OCI-LY1 (cell line): ENCODE results near the gene LRFN2.

Experiments
- H2AFZ ChIP-seq: fragments of 200-600 bp; sonication (generic), shearing (Covaris generic); 2 replicates; pipeline ENCODE4 v1.6.0; 2014; ENCODE audit warnings: antibody characterized with exemption, mild to moderate bottlenecking, low read length
- H3F3A ChIP-seq: fragments of 200-600 bp; sonication (generic), shearing (Covaris generic); 2 replicates; pipeline ENCODE4 v1.6.0; 2014; ENCODE audit warnings: mild to moderate bottlenecking, antibody characterized with exemption, low read length, moderate library complexity; ENCODE audit not compliant: insufficient read depth
- H3K27ac ChIP-seq: fragments of 200-600 bp; sonication (generic); 2 replicates; pipeline ENCODE4 v1.5.1; 2014; ENCODE audit warnings: low read length, mixed run types, mild to moderate bottlenecking, low read depth; ENCODE audit not compliant: poor library complexity, severe bottlenecking
- H3K27me3 ChIP-seq: fragments of 200-600 bp; sonication (generic); 2 replicates; pipeline ENCODE4 v1.6.0; 2014; ENCODE audit warnings: antibody characterized with exemption, mild to moderate bottlenecking, low read length, moderate library complexity; ENCODE audit not compliant: insufficient read depth
- H3K36me3 ChIP-seq: fragments of 200-600 bp; sonication (generic); 2 replicates; pipeline ENCODE4 v1.6.1; 2014; ENCODE audit warnings: mild to moderate bottlenecking, antibody characterized with exemption, low read length, moderate library complexity, mixed read lengths; ENCODE audit not compliant: insufficient read depth
- H3K4me1 ChIP-seq: fragments of 200-600 bp; sonication (generic); 2 replicates; pipeline ENCODE4 v1.5.1; 2014; ENCODE audit warnings: mild to moderate bottlenecking, low read length, moderate library complexity; ENCODE audit not compliant: insufficient read depth, severe bottlenecking
- H3K4me2 ChIP-seq: fragments of 200-600 bp; sonication (generic), shearing (Covaris generic); 2 replicates; pipeline ENCODE4 v1.6.1; 2014; ENCODE audit warnings: low read length
- H3K4me3 ChIP-seq: fragments of 200-600 bp; sonication (generic); 2 replicates; pipeline ENCODE4 v1.5.1; 2014; ENCODE audit warnings: low read length, low read depth, mild to moderate bottlenecking, mixed read lengths; ENCODE audit not compliant: poor library complexity, severe bottlenecking
- H3K79me2 ChIP-seq: fragments of 200-600 bp; shearing (Covaris generic); 2 replicates; pipeline ENCODE4 v1.6.1; 2016; ENCODE audit warnings: mixed run types, low read length, mixed read lengths; ENCODE audit not compliant: insufficient read depth
- H3K9ac ChIP-seq: fragments of 200-600 bp; sonication (generic), shearing (Covaris generic); 2 replicates; pipeline ENCODE4 v1.6.1; 2014; ENCODE audit warnings: mild to moderate bottlenecking, low read length, mixed read lengths
- H3K9me2 ChIP-seq: fragments of 200-600 bp; sonication (generic), shearing (Covaris generic); 2 replicates; pipeline ENCODE4 v1.6.1; 2014; ENCODE audit warnings: low read depth, mild to moderate bottlenecking, low read length, mixed read lengths
- H3K9me3 ChIP-seq: fragments of 200-600 bp; shearing (Covaris generic); 2 replicates; pipeline ENCODE4 v1.6.1; 2014; ENCODE audit warnings: low read length, mixed read lengths
- H4K20me1 ChIP-seq: fragments of 200-600 bp; sonication (generic), shearing (Covaris generic); 2 replicates; pipeline ENCODE4 v1.6.0; 2016; ENCODE audit warnings: mild to moderate bottlenecking, low read length; ENCODE audit not compliant: insufficient read depth
- CTCF ChIP-seq: fragments of 200-600 bp; sonication (generic), shearing (Covaris generic); IDR thresholded peaks from 2 replicates; pipeline ENCODE4 v1.5.1; 2017; ENCODE audit warnings: mild to moderate bottlenecking, antibody characterized with exemption, low read length, moderate library complexity, mixed read lengths
- EZH2 ChIP-seq: fragments of 200-600 bp; sonication (generic), shearing (Covaris generic); IDR thresholded peaks from 2 replicates; pipeline ENCODE4 v1.8.0; 2017; ENCODE audit warnings: borderline replicate concordance, mixed run types, mild to moderate bottlenecking, antibody characterized with exemption, low read length, moderate library complexity, mixed read lengths

The LRFN2 gene

GRCh38 chr6:40524797-40525585 lies 62.2 kb downstream of the LRFN2 start:
- Histone ChIP-seq H2AFZ (no peak overlapping the region), H3K27me3 (no peaks in the 10 kb centered on the region), H3K27ac (no peak overlapping the region), H3K4me1 (no peaks in the 10 kb centered on the region), H3K4me3 (no peak overlapping the region), H3K9me3 (no peaks in the 10 kb centered on the region), H3F3A (no peaks in the 10 kb centered on the region), H3K9me2 (no peaks in the 10 kb centered on the region), H3K36me3 (no peaks in the 10 kb centered on the region), H4K20me1 (no peaks in the 10 kb centered on the region), H3K79me2 (no peaks in the 10 kb centered on the region), H3K9ac (no peak overlapping the region), H3K4me2 (no peak overlapping the region)
- no peak for TF ChIP-seq EZH2
- TF ChIP-seq CTCF: no peak

GRCh38 chr6:40523505-40524172 lies 63.5 kb downstream of the LRFN2 start:
- H3K4me3 ChIP-seq: no peak overlapping the region
- no peak overlapping the region for H3K4me2 ChIP-seq
- TF ChIP-seq CTCF (no peak), EZH2 (no peak)
- no peaks in the 10 kb centered on the region for H4K20me1 ChIP-seq
- no peaks in the 10 kb centered on the region for H3K4me1 ChIP-seq
- no peaks in the 10 kb centered on the region for H3K9me3 ChIP-seq
- no peaks in the 10 kb centered on the region for H3K36me3 ChIP-seq
- H3K27me3 ChIP-seq: no peaks in the 10 kb centered on the region
- H3K9me2 ChIP-seq: no peaks in the 10 kb centered on the region
- H3K79me2 ChIP-seq: no peaks in the 10 kb centered on the region
- no peak overlapping the region for H2AFZ ChIP-seq
- no peak overlapping the region for H3K27ac ChIP-seq
- H3K9ac ChIP-seq: no peak overlapping the region
- H3F3A ChIP-seq: no peaks in the 10 kb centered on the region

GRCh38 chr6:40521496-40521895 lies 65.7 kb downstream of the LRFN2 start:
- H3K4me3 ChIP-seq: no peak overlapping the region
- H3K79me2 ChIP-seq: no peaks in the 10 kb centered on the region
- H3K9me2 ChIP-seq: no peaks in the 10 kb centered on the region
- H3K4me2 ChIP-seq: no peak overlapping the region
- no peaks in the 10 kb centered on the region for H3F3A ChIP-seq
- no peaks in the 10 kb centered on the region for H3K4me1 ChIP-seq
- no peaks in the 10 kb centered on the region for H3K27me3 ChIP-seq
- TF ChIP-seq CTCF: no peak
- TF ChIP-seq EZH2: no peak
- no peak overlapping the region for H3K9ac ChIP-seq
- H3K9me3 ChIP-seq: no peaks in the 10 kb centered on the region
- H3K36me3 ChIP-seq: no peaks in the 10 kb centered on the region
- H2AFZ ChIP-seq: no peak overlapping the region
- H4K20me1 ChIP-seq: no peaks in the 10 kb centered on the region
- H3K27ac ChIP-seq: no peak overlapping the region
